ENCODE measurements around the gene C17orf113.

The C17orf113 gene

GRCh38 chr17:42072323-42073187, 22.2 kb upstream of the C17orf113 start:
- DNase-seq (ENCODE audit: low spot score): no peak

GRCh38 chr17:42071810-42072209, 21.4 kb upstream of the C17orf113 start:
- DNase-seq (ENCODE audit: low spot score): no peak

- no peak for DNase-seq (ENCODE audit: low spot score)
These were observed 18.6 kb upstream of the C17orf113 start for GRCh38 chr17:42068979-42069378.

DNA sequence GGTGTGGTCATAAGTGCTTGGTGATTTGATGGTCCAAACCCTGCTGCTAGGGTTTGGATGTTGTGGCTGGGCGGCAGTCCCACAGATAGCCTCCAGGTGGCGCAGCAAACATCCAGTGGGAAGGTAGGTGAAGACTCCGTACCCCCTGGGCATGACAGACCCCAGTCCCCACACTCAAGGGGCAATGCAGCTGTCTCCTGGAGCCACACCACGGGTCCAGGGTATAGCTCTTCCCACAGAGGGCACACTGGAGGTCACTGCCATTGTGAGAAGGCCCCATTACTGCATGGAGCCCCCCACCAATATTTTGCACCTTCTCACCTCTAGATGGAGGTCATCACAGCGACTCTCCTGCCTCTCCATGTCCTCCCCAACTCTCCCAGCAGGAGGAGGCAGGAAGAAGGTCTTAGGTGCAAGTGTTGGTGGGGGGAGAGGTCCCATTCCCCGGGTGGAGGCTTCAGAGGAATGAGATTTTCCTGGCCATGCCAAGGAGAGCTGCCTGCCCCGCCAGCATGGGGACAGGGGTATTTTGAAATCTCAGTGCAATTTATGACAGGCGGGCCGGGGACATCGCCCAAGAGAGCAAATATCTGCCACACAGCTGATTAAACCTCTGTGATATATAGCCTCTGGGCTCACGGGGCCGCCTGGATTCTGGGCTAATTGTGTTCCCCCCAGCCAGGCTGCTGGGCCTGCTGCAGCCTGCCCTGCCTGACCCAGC, 17.1 kb upstream of the C17orf113 start:
- DNase-seq (ENCODE audit: low spot score): peak; percentile 73

DNA sequence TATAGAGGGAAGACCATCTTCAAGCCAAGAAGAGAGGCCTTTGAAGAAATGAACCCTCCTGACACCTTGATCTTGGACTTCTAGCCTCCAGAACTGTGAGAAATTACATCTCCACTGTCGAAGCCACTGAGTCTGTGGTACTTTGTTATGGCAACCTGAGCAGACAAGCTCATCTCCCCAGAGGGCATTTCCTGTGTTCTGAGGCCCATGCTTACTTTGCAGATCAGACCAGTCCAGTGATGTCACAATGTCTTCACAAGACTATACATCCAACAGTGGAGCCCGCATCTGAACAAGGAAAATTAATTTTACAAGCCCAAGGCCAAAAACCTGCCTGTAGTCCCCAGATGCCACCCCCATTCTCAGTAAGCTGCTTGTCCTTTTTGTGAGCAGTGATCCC, 14.8 kb upstream of the C17orf113 start:
- DNase-seq (ENCODE audit: low spot score): no peak

DNA sequence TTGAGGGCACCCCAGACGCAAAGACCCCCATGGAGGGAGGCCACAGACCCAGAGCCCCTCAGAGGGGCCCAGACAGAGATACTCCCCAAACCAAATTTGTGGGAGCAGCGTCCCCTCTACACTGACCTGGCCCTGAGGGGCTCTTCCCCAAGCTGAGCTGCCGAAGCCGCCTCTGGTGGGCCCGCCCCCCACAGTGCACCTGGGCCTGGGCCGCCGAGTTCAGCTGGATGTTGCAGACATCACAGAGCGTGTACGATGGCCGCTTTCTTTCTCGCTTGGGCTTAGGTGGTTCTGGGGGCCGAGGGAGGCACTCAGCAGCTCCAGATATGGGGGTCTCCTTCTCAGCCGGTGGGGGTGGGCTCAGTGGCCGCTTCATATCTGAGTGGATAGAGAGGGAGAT, 12.3 kb upstream of the C17orf113 start:
- no peak for DNase-seq (ENCODE audit: low spot score)

DNA sequence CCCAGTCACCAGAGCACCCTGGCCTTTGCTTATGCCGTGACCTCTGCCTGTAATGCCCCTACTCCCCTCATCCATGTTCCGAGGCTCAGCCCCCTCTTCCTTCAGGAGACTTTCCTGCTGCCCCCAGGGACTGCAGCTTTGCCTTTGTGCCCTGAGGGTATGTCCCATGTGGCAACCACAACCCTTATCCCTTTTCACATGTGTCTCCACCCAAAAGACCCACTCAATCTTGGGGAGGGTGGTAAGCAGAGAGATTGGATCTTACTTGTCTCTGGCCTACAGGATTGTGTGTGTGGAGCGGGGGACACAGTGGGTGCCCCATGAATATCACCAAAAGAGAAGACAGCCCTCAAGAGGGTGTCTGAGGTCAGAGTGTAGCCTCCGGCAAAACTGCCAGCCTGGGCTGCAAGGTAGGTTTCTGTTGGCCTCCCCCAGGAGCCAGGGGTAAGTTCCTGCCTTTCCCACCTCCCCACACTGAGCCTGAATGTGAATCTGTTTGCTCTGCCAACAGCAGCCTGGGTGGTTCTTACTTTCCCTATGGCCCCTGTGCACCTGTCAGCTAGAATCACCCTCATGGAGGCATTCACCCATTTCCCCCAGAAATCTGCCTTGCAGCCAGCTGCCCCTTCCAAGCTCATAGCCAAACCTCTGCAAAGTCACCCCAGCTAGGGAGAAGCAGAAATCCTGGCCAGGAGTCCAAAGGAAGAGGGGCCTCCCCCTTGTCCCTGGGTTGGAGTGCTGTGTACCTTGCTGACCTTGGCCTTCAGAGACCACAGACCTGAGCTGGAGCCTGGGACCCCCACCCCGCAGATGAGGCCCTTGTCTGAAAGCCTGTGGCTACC, 11.5 kb upstream of the C17orf113 start:
- no peak for DNase-seq (ENCODE audit: low spot score)

DNA sequence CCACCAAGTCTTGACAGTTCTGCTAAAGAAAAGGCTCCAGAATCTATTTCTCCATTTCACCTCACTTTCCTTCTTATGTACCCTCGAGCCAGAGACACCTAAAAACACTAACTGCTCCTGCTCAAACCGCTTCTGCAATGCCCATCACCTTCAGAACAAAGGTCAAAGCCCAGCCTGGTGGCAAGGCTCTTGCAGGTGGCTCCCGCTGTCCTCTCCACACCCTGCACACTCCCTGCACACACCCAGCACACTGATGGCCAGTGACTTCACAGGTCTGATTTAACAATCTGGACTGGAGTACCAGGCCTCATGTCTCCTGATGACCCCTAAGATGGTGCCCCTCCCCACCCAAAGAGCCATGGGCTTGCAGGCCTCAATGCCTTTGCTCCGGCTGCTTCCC, 9.8 kb upstream of the C17orf113 start:
- DNase-seq (ENCODE audit: low spot score): no peak

GRCh38 chr17:42059815-42060214, 9.4 kb upstream of the C17orf113 start:
- DNase-seq (ENCODE audit: low spot score): no peak

- DNase-seq (ENCODE audit: low spot score): no peak
These were observed 7.7 kb upstream of the C17orf113 start for GRCh38 chr17:42058063-42058462.

GRCh38 chr17:42056635-42057034, 6.2 kb upstream of the C17orf113 start:
- no peak for DNase-seq (ENCODE audit: low spot score)

GRCh38 chr17:42055496-42055895, 5.1 kb upstream of the C17orf113 start:
- DNase-seq (ENCODE audit: low spot score): no peak

DNA sequence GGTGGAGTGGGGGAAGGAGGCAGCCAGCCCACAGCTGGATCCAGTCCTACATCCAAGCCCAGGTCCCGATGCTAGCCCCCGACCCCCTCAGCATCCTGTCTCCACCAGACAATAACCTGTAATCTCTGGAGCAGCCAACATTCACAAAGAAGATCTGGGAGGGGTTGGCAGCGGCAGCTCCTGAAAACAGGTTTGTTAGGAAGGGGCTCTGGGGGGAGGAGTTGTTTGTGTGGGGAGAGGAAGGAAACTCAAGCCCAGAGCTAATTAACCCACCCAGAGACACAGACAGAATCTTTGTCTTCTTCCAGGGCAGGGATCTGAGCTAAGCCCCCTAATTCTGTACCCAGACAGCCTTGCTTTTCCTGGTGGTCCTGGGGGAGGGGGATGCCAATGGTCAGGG, 4.6 kb upstream of the C17orf113 start:
- no peak for DNase-seq (ENCODE audit: low spot score)

GRCh38 chr17:42053731-42054500, 3.5 kb upstream of the C17orf113 start:
- DNase-seq (ENCODE audit: low spot score): no peak

DNA sequence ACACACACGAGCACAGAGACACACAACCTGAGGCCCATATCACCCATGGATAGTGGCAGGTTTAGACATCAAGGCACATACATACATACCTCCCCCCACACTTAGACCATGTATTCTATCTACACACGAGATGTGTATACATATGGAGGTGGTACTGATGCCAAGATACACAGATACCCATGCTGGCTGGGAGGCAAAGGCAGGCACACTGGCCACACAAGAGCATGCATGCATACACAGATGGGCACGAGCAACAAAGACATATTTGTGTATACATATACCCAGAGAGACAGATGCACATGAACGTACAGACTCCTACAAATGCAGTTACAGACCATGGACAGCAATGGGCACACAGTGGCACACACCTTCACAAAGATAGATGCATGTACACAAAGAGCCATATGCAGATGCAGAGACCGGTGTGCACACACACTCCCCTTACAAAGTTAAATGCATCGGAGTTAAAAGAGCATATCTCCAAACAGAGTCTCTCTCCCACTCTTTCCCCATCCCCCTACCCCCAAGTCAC, 2.0 kb upstream of the C17orf113 start:
- DNase-seq (ENCODE audit: low spot score): no peak

- no peak for DNase-seq (ENCODE audit: low spot score)
These were observed 1.2 kb upstream of the C17orf113 start for GRCh38 chr17:42051645-42052044.

DNA sequence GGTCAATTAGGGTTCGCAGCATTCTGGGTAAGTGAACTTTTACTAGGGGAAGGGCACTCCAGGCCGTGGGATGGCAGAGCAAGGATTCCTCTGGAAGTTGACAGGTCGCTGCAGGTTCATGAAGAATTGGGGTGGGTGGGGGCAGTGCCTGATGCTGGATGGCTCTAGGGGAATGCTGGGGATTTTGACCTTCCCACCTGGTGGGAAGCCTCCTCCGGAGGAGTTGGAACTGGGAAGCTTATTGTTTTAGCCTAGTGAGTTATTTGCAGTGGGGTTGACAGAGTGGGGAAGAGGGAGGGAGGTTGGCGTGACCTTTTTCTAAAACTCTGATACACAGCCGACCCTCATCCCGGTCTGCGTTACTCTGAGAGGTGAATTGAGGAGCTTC, 606 bp upstream of the C17orf113 start:
- no peak for DNase-seq (ENCODE audit: low spot score)

DNA sequence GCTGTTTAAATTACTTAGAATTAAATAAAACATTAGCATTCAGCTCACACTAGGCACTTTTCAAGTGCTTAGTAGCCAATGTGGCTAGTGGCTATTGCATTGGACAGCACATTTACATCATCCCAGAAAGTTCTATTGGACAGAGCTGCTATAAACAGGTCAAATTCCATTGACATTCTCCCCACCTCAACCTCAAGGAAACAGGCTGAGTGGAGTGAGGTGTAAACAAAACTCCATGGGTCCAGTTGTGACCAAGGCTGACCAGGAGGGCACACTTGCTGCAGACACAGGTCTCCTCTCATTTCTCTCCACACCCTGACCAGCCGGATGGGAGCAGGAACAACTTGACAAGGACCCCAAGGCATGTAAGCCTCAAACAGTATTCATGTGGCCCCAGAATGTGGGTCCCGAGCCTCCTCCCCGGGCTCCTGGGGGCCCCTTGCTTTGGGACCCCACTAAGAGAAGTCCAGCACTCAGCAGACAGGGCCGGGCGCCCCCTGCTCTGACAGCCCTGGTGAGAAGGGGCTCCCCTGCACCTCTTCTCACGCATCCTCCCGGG, 488 bp downstream of the C17orf113 start:
- no peak for DNase-seq (ENCODE audit: low spot score)

- DNase-seq (ENCODE audit: low spot score): no peak
These were observed 3.1 kb downstream of the C17orf113 start for GRCh38 chr17:42047343-42047742.

DNA sequence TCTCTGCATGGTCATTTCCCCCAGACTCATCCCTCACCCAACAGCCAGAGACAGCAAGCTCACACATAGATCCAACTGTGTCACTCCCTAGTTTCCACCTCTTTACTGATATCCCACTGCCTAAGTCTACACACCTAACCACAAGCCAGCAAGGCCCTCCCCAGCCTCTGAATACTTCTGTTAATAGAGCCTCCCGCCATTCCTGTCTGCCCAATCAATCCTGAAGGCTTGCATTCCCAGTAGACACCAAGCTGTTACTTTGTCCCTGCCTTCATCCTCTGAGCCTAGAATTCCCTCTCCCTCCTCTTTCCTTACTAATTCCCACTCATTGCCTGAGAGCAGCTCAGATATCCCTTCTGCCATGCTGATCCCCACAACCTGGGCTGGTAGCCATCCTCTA, 4.7 kb downstream of the C17orf113 start:
- DNase-seq (ENCODE audit: low spot score): no peak

All from CD4-positive, alpha-beta T cell treated with Interleukin-15 for 4 hours (primary cell).